Esophagus squamous epithelium (tissue), 4 donors: ENCODE data around the gene PLA2G2D.

ENCODE experiments used
- CTCF ChIP-seq, 6 experiments: fragments of 450-650 bp in 4 of 6; fragments of 200-600 bp in 2 of 6; sonication (generic) in 2 of 6; IDR thresholded peaks; one replicate each; pipeline ENCODE4 v1.5.1; 2016 to 2019; ENCODE audit warnings: antibody characterized with exemption in 6 of 6, mild to moderate bottlenecking in 4 of 6, moderate library complexity in 4 of 6
- POLR2A ChIP-seq, 4 donors: fragments of 450-650 bp; IDR thresholded peaks; one replicate each; pipeline ENCODE4 v1.6.1; 2017; ENCODE audit warnings: antibody characterized with exemption in 4 of 4, mild to moderate bottlenecking in 4 of 4, moderate library complexity in 3 of 4

GRCh38 chr1:20149601-20150325, 30.4 kb upstream of the PLA2G2D start:
- TF ChIP-seq CTCF (IDR thresholded peaks at IDR 0.05) (no peak), POLR2A (IDR thresholded peaks at IDR 0.05) (no peak)
